ENCODE measurements around the gene NADK. TPM values are rescaled to one million over a fixed set of nuclear protein-coding genes. Genes with fewer than 3 reads are reported as not detected.

Gene NADK
- total RNA-seq, 1 donor from 2014 or later = 84.3 TPM

- H3K27me3 Mint-ChIP-seq (ENCODE audit: unreplicated experiment) = no peaks in the 10 kb centered on the region
- no peaks in the 10 kb centered on the region for H3K9me3 Mint-ChIP-seq (ENCODE audit: unreplicated experiment)
- no peak for TF ChIP-seq CTCF (IDR thresholded peaks at IDR 0.05)
- peaks cover 28% of the 10 kb centered on the region for H3K36me3 Mint-ChIP-seq (ENCODE audit: unreplicated experiment)
- no peak overlapping the region for H3K4me3 Mint-ChIP-seq (ENCODE audit: unreplicated experiment)
- no peaks in the 10 kb centered on the region for H3K4me1 Mint-ChIP-seq (ENCODE audit: unreplicated experiment)
- H3K27ac Mint-ChIP-seq (ENCODE audit: unreplicated experiment) = no peak overlapping the region
- DNase-seq (ENCODE audit: extremely low spot score, unreplicated experiment) = no peak
Observed at GRCh38 chr1:1760715-1761114, 17.6 kb downstream of the NADK start.

- H3K9me3 Mint-ChIP-seq (ENCODE audit: unreplicated experiment) = no peaks in the 10 kb centered on the region
Observed at GRCh38 chr1:1760345-1760650, 18.0 kb downstream of the NADK start.

DNA sequence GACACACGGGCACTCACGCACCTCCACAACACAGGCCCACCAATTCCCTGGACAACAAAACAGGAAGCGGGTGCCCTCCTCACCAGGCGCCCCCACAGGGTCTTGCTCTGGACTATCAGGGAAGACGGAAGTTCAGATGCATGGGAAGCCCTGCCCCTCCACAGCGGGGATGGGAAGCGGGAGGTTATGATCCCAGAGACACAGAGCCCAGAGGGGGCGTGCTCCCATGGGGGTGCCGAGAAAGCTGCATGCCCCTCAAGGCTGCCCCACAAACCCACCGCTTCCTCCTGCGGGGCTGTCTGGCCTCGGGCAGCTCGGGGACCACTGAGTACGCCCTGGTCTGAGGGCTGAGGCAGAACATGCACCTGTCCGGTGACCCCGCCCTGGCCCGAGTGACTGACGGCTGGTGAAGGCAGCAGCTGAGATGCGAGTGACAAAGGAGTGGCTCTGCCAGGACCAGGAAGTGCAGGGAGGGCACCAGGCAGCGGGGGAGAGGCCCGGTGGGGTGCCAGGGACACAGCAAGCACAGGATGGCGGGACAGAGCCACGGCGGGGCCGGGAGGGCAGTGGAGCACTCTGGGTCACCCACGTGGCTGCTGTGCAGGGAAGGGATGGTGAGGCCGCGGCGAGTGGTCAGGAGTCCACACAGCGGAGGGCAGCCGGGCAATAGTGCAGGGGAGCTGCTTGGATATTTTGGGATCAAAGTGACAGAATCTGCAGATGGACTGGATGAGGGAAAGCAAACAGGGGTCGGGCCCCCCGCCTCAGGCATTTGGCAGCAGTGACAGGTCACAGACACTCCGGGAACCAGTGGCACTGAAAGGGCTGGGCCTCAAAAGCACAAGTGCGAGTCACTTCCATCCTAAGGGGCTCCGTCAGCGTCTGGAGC lies 18.6 kb downstream of the NADK start:
- Mint-ChIP-seq H3K36me3 (ENCODE audit: unreplicated experiment) (peaks cover 27% of the 10 kb centered on the region), H3K4me1 (ENCODE audit: unreplicated experiment) (no peaks in the 10 kb centered on the region), H3K27ac (ENCODE audit: unreplicated experiment) (no peak overlapping the region), H3K9me3 (ENCODE audit: unreplicated experiment) (no peaks in the 10 kb centered on the region), H3K27me3 (ENCODE audit: unreplicated experiment) (no peaks in the 10 kb centered on the region), H3K4me3 (ENCODE audit: unreplicated experiment) (no peak overlapping the region)
- no peak for DNase-seq (ENCODE audit: extremely low spot score, unreplicated experiment)
- TF ChIP-seq CTCF (IDR thresholded peaks at IDR 0.05) = no peak

More at GRCh38 chr1:1760345-1760650, 18.0 kb downstream of the NADK start:
- Mint-ChIP-seq H3K36me3 (ENCODE audit: unreplicated experiment) (peaks cover 28% of the 10 kb centered on the region), H3K4me3 (ENCODE audit: unreplicated experiment) (no peak overlapping the region), H3K27ac (ENCODE audit: unreplicated experiment) (no peak overlapping the region), H3K27me3 (ENCODE audit: unreplicated experiment) (no peaks in the 10 kb centered on the region), H3K4me1 (ENCODE audit: unreplicated experiment) (no peaks in the 10 kb centered on the region)
- TF ChIP-seq CTCF (IDR thresholded peaks at IDR 0.05) = no peak
- DNase-seq (ENCODE audit: extremely low spot score, unreplicated experiment) = no peak

GRCh38 chr1:1758692-1759455 lies 19.4 kb downstream of the NADK start:
- DNase-seq (ENCODE audit: extremely low spot score, unreplicated experiment) = no peak
- Mint-ChIP-seq H3K36me3 (ENCODE audit: unreplicated experiment) (peaks cover 24% of the 10 kb centered on the region), H3K27ac (ENCODE audit: unreplicated experiment) (no peak overlapping the region), H3K4me3 (ENCODE audit: unreplicated experiment) (no peak overlapping the region), H3K4me1 (ENCODE audit: unreplicated experiment) (no peaks in the 10 kb centered on the region), H3K9me3 (ENCODE audit: unreplicated experiment) (no peaks in the 10 kb centered on the region), H3K27me3 (ENCODE audit: unreplicated experiment) (no peaks in the 10 kb centered on the region)
- no peak for TF ChIP-seq CTCF (IDR thresholded peaks at IDR 0.05)

DNA sequence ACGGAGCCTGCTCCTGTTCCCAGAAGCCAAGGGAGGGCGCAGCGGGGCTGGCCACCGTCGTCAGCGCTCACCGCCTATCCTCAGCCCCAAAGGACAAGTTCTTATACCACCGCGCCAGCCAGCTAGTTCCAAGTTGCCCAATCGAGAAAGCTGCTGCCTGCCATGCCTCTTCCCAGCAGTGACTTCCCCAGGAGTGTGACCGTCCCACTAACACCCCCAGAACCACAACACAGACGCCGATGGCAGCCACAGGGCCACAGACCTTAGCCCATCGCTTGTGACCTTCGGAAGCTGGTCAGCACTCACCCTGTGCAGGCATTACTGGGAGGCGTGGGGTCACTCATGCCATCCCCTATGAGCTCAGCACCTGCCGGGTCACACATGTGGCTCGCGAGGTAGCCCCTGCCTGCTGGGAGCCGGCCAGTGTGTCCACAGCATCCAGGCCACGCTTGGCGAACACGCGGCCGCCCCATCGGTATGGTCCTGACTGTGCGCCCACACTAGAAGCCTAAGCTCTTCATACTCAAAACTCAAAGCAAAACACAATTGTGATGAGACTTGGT lies 20.1 kb downstream of the NADK start:
- H3K9me3 Mint-ChIP-seq (ENCODE audit: unreplicated experiment) = no peaks in the 10 kb centered on the region
- no peak for TF ChIP-seq CTCF (IDR thresholded peaks at IDR 0.05)
- DNase-seq (ENCODE audit: extremely low spot score, unreplicated experiment) = no peak

More for the DNA sequence above, 20.1 kb downstream of the NADK start:
- no peak overlapping the region for H3K4me3 Mint-ChIP-seq (ENCODE audit: unreplicated experiment)
- H3K27ac Mint-ChIP-seq (ENCODE audit: unreplicated experiment) = no peak overlapping the region
- no peaks in the 10 kb centered on the region for H3K4me1 Mint-ChIP-seq (ENCODE audit: unreplicated experiment)
- peaks cover 27% of the 10 kb centered on the region for H3K36me3 Mint-ChIP-seq (ENCODE audit: unreplicated experiment)
- no peaks in the 10 kb centered on the region for H3K27me3 Mint-ChIP-seq (ENCODE audit: unreplicated experiment)
